CD14-positive monocyte (primary cell): Measurements from ENCODE around the gene HERC6. TPM values are rescaled to one million over a fixed set of nuclear protein-coding genes. Genes with fewer than 3 reads are reported as not detected.

Experiments used
- DNase-seq, 3 donors: peaks; one replicate each; pipeline ENCODE4 v3.0.0-alpha.2; 2011 to 2022
- H2AFZ ChIP-seq: 2 replicates; pipeline ENCODE4 v1.6.0; 2012; ENCODE audit warnings: mild to moderate bottlenecking, low read depth, low read length, inconsistent platforms; ENCODE audit not compliant: insufficient read depth, poor library complexity, severe bottlenecking
- H3K27ac ChIP-seq, 2 donors: 1 replicate in 1 of 2; 2 replicates in 1 of 2; pipeline ENCODE4 v1.5.1; 2012 to 2013; ENCODE audit warnings: low read length in 2 of 2, control low read depth in 1 of 2, inconsistent platforms in 1 of 2, low read depth in 1 of 2, mild to moderate bottlenecking in 1 of 2
- H3K27me3 ChIP-seq, 2 donors: one replicate each; pipeline versions ENCODE4 v1.6.0 to v1.6.1; 2011 to 2013; ENCODE audit warnings: low read length in 2 of 2; ENCODE audit not compliant: control insufficient read depth in 2 of 2, insufficient read depth in 2 of 2
- H3K36me3 ChIP-seq, 2 donors: replicated peaks in 1 of 2; 1 replicate in 1 of 2; 2 replicates in 1 of 2; pipeline versions ENCODE4 v1.5.1 to v1.6.1; 2012 to 2013; ENCODE audit warnings: low read length in 2 of 2, control low read depth in 1 of 2, inconsistent platforms in 1 of 2, mild to moderate bottlenecking in 1 of 2; ENCODE audit not compliant: insufficient read depth in 2 of 2, control insufficient read depth in 1 of 2
- H3K4me1 ChIP-seq, 2 donors: 1 replicate in 1 of 2; 2 replicates in 1 of 2; pipeline versions ENCODE4 v1.5.1 to v1.6.1; 2012 to 2013; ENCODE audit warnings: low read length in 2 of 2, control low read depth in 1 of 2, inconsistent platforms in 1 of 2, mild to moderate bottlenecking in 1 of 2, moderate library complexity in 1 of 2; ENCODE audit not compliant: insufficient read depth in 2 of 2, control insufficient read depth in 1 of 2
- H3K4me2 ChIP-seq: replicated peaks from 2 replicates; pipeline ENCODE3; 2012; ENCODE audit warnings: low read length, moderate library complexity, mild to moderate bottlenecking; ENCODE audit not compliant: poor library complexity, severe bottlenecking; ENCODE audit errors: extremely low read depth
- H3K4me3 ChIP-seq, 3 experiments: fragments of 200-600 bp in 1 of 3; sonication (generic) in 1 of 3; replicated peaks in 1 of 3; 1 replicate in 2 of 3; 2 replicates in 1 of 3; pipeline ENCODE4 v1.5.1; 2011 to 2013; ENCODE audit warnings: low read length in 3 of 3, mild to moderate bottlenecking in 3 of 3, control low read depth in 2 of 3, low read depth in 2 of 3, inconsistent platforms in 1 of 3, moderate library complexity in 1 of 3
- H3K79me2 ChIP-seq: 2 replicates; pipeline ENCODE4 v1.6.0; 2012; ENCODE audit warnings: mild to moderate bottlenecking, control low read depth, inconsistent platforms, low read length, moderate library complexity; ENCODE audit not compliant: insufficient read depth
- H3K9ac ChIP-seq: 2 replicates; pipeline ENCODE4 v1.6.0; 2017; ENCODE audit warnings: low read length, mild to moderate bottlenecking; ENCODE audit not compliant: insufficient read depth, poor library complexity, severe bottlenecking
- H3K9me3 ChIP-seq, 2 donors: replicated peaks in 1 of 2; 1 replicate in 1 of 2; 2 replicates in 1 of 2; pipeline versions ENCODE4 v1.5.1 to v1.6.1; 2012 to 2013; ENCODE audit warnings: low read length in 2 of 2, control low read depth in 1 of 2; ENCODE audit not compliant: control insufficient read depth in 1 of 2, insufficient read depth in 1 of 2
- H4K20me1 ChIP-seq: 2 replicates; pipeline ENCODE4 v1.6.0; 2012; ENCODE audit warnings: mild to moderate bottlenecking, low read length, control low read depth, moderate library complexity; ENCODE audit not compliant: insufficient read depth
- H3K27ac Mint-ChIP-seq, 7 donors: one replicate each; pipeline ENCODE4 v1.8.0; 2020; ENCODE audit warnings: mild to moderate bottlenecking in 7 of 7, mixed read lengths in 7 of 7, moderate library complexity in 6 of 7, inconsistent platforms in 2 of 7
- H3K27me3 Mint-ChIP-seq, 3 donors: one replicate each; pipeline ENCODE4 v1.8.0; 2021 to 2022; ENCODE audit warnings: low read depth in 3 of 3, mild to moderate bottlenecking in 3 of 3, mixed read lengths in 3 of 3, moderate library complexity in 3 of 3, inconsistent platforms in 1 of 3
- H3K36me3 Mint-ChIP-seq, 2 donors: one replicate each; pipeline ENCODE4 v1.8.0; 2020; ENCODE audit warnings: mixed read lengths in 2 of 2, inconsistent platforms in 1 of 2, mild to moderate bottlenecking in 1 of 2
- H3K4me1 Mint-ChIP-seq: one replicate; pipeline ENCODE4 v1.8.0; 2020; ENCODE audit warnings: mild to moderate bottlenecking, mixed read lengths
- H3K4me3 Mint-ChIP-seq, 2 donors: one replicate each; pipeline ENCODE4 v1.8.0; 2020; ENCODE audit warnings: mild to moderate bottlenecking in 2 of 2, mixed read lengths in 2 of 2, moderate library complexity in 1 of 2
- H3K9me3 Mint-ChIP-seq, 7 donors: one replicate each; pipeline ENCODE4 v1.8.0; 2020 to 2022; ENCODE audit warnings: mixed read lengths in 7 of 7, mild to moderate bottlenecking in 6 of 7, moderate library complexity in 6 of 7, inconsistent platforms in 2 of 7
- CTCF ChIP-seq: fragments of 200-600 bp; IDR thresholded peaks from one replicate; pipeline ENCODE4 v1.8.0; 2022; ENCODE audit warnings: antibody characterized with exemption, mild to moderate bottlenecking
- WGBS: methylation state at CpG from one replicate; pipeline ENCODE4 v1.1.5; 2013; ENCODE audit warnings: missing lambda C conversion rate; ENCODE audit not compliant: insufficient coverage; 5-methylcytosine and 5-hydroxymethylcytosine counted together
- intact Hi-C, 2 donors: fragments of 100-400 bp; cut with micrococcal nuclease; formaldehyde crosslinking; loops; one replicate each; pipeline versions ENCODE4 v1.15.0 to v1.15.1; 2023
- polyA plus RNA-seq, 3 donors: library from polyadenylated mRNA; depleted of rRNA in 1 of 3; unstranded in 2 of 3; stranded (reverse) in 1 of 3; fragments of 300-500 nt in 2 of 3; fragments of >200 nt in 1 of 3; fragmentation: Illumina TruSeq in 2 of 3; gene quantifications; 1 replicate in 2 of 3; 2 replicates in 1 of 3; pipeline ENCODE4 v1.2.3, GENCODE V29; 2012 to 2021

The HERC6 gene
- polyA plus RNA-seq, 3 donors, result 4.1 to 9.4 (median 6.1) TPM

DNA sequence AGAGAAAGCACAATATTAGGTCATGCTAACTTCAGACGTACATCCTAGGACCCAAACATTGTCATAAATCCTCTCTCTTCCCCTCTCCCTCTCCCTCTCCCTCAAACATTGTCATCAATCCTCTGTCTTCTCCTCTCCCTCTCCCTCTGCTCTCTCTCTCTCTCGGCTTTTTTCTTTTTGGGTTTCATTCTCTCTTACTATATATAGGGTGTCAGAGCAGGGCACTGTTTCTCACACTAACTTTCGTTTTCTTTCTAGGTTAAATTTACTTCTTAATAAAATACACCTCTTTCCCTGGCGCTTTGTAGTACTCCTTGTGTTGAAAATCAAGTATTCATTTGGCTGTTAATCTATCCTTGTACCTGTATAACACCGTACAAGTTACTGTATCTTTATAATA is 41.2 kb downstream of the HERC6 start:
- Mint-ChIP-seq H3K27me3 (no peaks in the 10 kb centered on the region), H3K9me3 (peaks cover 0 to 5% (median 0%) of the 10 kb centered on the region in 7 donors), H3K27ac (peak overlapping the region in 1 of 7 donors; percentile 4), H3K4me1 (peaks cover under 1% of the 10 kb centered on the region), H3K4me3 (no peak overlapping the region), H3K36me3 (peaks cover 11 to 20% of the 10 kb centered on the region in 2 donors)
- no peak for DNase-seq
- no peak overlapping the region for H2AFZ ChIP-seq
- H3K9ac ChIP-seq, result no peak overlapping the region
- H3K4me3 ChIP-seq, result no peak overlapping the region
- H3K9me3 ChIP-seq, result no peaks in the 10 kb centered on the region
- H3K27ac ChIP-seq, result no peak overlapping the region
- H4K20me1 ChIP-seq, result no peaks in the 10 kb centered on the region
- no peaks in the 10 kb centered on the region for H3K27me3 ChIP-seq
- TF ChIP-seq CTCF, result no peak
- H3K4me2 ChIP-seq, result no peak overlapping the region
- H3K36me3 ChIP-seq, result no peaks in the 10 kb centered on the region
- intact Hi-C loops, result no loop called here
- H3K4me1 ChIP-seq, result no peaks in the 10 kb centered on the region
- 100% methylated on average over 1 of the region's 5 CpGs for WGBS
- H3K79me2 ChIP-seq, result no peaks in the 10 kb centered on the region

DNA sequence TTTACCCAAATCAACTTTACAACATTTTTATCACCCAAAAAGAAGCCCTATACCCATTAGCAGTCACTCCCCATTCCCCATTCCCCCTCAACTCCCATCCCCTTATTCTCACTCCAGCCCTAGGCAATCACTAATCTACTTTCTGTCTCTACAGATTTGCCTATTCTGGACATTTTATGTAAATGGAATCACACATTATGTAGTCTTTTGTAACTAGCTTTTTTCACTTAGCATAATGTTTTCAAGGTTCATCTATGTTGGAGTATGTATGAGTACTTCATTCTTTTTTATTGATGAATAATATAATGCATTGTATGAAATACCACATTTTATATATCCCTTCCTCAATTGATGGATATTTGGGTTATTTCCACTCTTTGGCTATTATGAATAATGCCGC is 42.2 kb downstream of the HERC6 start:
- no peak overlapping the region for H2AFZ ChIP-seq
- no peaks in the 10 kb centered on the region for H3K4me1 ChIP-seq
- peaks cover 0 to 2% (median 0%) of the 10 kb centered on the region in 3 donors for H3K27me3 Mint-ChIP-seq
- H3K79me2 ChIP-seq, result no peaks in the 10 kb centered on the region
- H3K27ac ChIP-seq, result no peak overlapping the region
- no peaks in the 10 kb centered on the region for H3K9me3 ChIP-seq
- H3K4me2 ChIP-seq, result no peak overlapping the region
- TF ChIP-seq CTCF, result no peak
- DNase-seq, result no peak
- no peak overlapping the region for H3K4me3 Mint-ChIP-seq
- no peak overlapping the region for H3K9ac ChIP-seq
- no peaks in the 10 kb centered on the region for H3K4me1 Mint-ChIP-seq
- H3K27ac Mint-ChIP-seq, result no peak overlapping the region
- no peaks in the 10 kb centered on the region for H4K20me1 ChIP-seq
- H3K9me3 Mint-ChIP-seq, result peaks cover 0 to 5% (median 0%) of the 10 kb centered on the region in 7 donors
- no CpG with 5 or more reads among the region's 1 CpG for WGBS
- intact Hi-C loops, result no loop called here
- no peaks in the 10 kb centered on the region for H3K27me3 ChIP-seq
- H3K36me3 ChIP-seq, result no peaks in the 10 kb centered on the region
- no peak overlapping the region for H3K4me3 ChIP-seq
- H3K36me3 Mint-ChIP-seq, result peaks cover 8 to 20% of the 10 kb centered on the region in 2 donors
